ENCODE results near the gene NPPA.
"Not testable (repeated sequence)": the region's sequence is repeated elsewhere in the genome, so short reads cannot be mapped to it uniquely, and the experiment has no call there.

The NPPA gene

GRCh38 chr1:11805422-11806306 is 41.9 kb downstream of the NPPA start, which contains the start of the genes CLCN6 and MTHFR:
TSS of gene CLCN6 (plus strand) at chr1:11806191. CDS start at chr1:11806263, 72 bp downstream.
TSS of gene MTHFR (minus strand) at chr1:11805964. CDS start at chr1:11803116, 2,848 bp downstream.
- peak; percentile 99 for DNase-seq (ENCODE audit: low read depth)

- DNase-seq (ENCODE audit: low read depth) = peak; percentile 28
These were observed 42.7 kb downstream of the NPPA start for GRCh38 chr1:11804666-11805421.

- DNase-seq (ENCODE audit: low read depth) = not testable (repeated sequence)
These were observed 43.5 kb downstream of the NPPA start for GRCh38 chr1:11803924-11804665.

GRCh38 chr1:11802973-11803885 is 44.4 kb downstream of the NPPA start:
- peak; percentile 96 for DNase-seq (ENCODE audit: low read depth)

GRCh38 chr1:11802616-11802972 is 45.0 kb downstream of the NPPA start:
- no peak for DNase-seq (ENCODE audit: low read depth)

- DNase-seq (ENCODE audit: low read depth) = no peak
These were observed 46.7 kb downstream of the NPPA start for GRCh38 chr1:11800756-11801433.

GRCh38 chr1:11800391-11800755 is 47.2 kb downstream of the NPPA start:
- DNase-seq (ENCODE audit: low read depth) = no peak

- DNase-seq (ENCODE audit: low read depth) = no peak
These were observed 47.7 kb downstream of the NPPA start for GRCh38 chr1:11799896-11800295.

- no peak for DNase-seq (ENCODE audit: low read depth)
These were observed 48.5 kb downstream of the NPPA start for GRCh38 chr1:11799099-11799498.

- DNase-seq (ENCODE audit: low read depth) = no peak
These were observed 49.9 kb downstream of the NPPA start for GRCh38 chr1:11797525-11798216.

GRCh38 chr1:11796036-11796828 is 51.4 kb downstream of the NPPA start:
- DNase-seq (ENCODE audit: low read depth) = no peak
